Non-pigmented ciliary epithelial cell (primary cell): ENCODE data around the gene SGMS1.
"Not testable (repeated sequence)": the region's sequence is repeated elsewhere in the genome, so short reads cannot be mapped to it uniquely, and the experiment has no call there.

Source experiments
- DNase-seq: peaks from one replicate; pipeline ENCODE4 v3.0.0-alpha.2; 2010; ENCODE audit warnings: low read depth

Gene SGMS1

DNA sequence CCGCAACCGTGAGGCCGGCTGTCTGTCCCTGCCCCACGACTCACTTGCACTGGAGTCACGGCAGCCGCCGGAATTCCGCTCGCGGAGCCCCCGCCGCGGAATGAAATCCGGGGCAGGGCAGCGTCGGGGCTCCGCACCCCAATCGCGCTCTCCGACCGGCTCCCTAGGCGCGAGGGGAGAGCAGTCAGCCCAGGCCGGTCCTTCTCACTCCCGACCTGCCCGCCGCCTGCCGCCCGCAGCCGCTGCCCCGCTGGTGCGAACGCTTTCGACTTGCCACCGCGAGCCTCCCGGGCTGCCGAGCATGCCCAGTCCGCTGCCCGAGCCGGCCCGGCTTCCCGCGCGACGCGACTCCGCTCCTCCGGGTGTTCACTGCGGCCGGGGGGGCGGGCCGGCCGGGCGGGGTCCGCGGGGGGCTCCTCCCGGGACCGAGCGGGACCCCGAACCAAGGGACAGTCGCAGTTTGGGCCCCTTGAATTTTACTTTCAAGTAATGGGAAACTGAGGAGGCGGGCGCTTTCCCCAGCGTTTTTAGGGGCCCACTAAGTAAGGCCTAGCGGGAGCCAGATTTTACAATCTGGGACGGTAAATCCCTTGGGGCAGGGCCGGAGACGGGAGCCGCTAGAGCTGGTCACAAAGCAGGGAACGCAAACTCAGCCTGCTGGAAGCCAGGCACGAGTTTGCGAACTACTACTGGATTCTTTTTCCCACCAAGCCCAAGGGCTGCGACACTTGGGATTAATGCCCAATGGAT, at the start of gene SGMS1:
SGMS1 (minus strand) TSS at position 294 of the 750 bp plus-strand sequence. CDS start 279,842 bp downstream, outside the sequence.
- no peak for DNase-seq

DNA sequence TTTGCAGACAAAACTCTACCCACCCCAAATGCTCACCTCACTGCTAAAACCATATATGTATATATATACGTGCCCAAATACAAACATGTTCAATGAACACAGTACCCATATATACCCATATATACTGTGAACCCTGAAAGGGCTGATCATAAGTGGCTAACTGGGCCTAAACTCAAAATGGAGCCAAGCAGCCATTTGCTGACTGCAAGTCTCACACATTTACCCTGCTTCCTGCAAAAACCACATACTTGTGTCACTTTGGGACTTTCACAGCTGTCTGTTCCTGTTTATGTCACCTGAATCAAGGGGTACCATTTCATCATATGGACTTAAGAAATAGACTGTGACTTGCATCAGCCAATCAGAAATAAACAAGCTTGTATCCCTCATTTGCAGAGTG, 48.4 kb upstream of the SGMS1 start:
- not testable (repeated sequence) for DNase-seq

DNA sequence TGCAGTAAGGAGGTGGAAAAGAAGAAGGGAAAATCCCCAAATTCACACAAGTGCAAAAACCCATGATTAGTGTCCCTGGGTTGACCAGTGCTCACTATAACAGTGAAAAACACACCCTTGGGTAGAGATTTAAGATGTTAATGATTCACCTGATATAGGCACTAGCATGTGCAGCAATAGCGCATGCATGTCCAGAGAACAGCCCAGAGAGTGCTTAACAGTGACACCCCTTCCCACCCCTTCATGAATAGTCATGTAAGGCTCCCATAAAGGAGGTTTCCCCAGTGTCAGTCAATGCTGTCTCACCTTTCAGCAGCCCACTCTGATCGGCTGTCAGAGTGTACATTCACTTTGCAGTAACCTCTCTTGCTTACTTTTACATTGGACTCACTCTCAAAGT, 47.9 kb upstream of the SGMS1 start:
- not testable (repeated sequence) for DNase-seq

DNA sequence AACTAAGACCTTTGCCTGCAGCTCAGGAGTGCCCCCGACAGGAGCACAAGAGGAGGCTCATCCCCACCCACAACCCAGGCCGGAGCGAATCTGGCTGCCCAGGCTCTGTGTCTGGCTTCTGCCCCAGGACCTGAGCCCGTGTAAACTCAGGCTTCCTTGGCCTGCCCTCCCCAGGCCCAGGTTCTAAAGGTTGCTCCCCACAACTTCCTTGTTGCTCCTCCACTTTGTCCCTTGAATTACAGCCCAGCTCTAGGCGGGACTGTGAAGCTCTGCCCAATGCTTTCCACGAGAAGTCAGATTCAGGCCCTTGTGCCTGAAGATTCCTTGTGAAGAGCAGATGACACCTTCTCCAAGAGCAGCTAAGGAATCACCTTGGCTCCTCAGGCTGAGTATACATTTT, 46.2 kb upstream of the SGMS1 start:
- not testable (repeated sequence) for DNase-seq

DNA sequence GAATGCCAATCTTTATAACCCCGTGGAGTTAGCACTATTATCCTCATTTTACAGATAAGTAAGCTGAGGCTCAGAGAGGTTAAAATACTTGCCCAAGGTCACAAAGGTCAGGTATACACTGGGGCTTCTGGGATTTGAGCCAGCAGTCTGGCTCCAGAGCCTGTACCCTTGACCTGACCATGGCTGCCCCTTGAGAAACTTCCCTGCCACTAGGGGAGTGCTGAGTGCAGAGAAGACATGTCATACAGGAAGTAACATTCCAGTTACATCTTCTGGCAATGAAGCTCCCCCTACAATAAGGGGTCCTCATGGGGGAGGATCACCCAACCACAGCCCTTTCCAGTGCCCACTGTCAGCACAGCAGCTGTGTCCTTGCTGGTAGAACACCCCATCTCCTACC, 43.6 kb upstream of the SGMS1 start:
- not testable (repeated sequence) for DNase-seq

DNA sequence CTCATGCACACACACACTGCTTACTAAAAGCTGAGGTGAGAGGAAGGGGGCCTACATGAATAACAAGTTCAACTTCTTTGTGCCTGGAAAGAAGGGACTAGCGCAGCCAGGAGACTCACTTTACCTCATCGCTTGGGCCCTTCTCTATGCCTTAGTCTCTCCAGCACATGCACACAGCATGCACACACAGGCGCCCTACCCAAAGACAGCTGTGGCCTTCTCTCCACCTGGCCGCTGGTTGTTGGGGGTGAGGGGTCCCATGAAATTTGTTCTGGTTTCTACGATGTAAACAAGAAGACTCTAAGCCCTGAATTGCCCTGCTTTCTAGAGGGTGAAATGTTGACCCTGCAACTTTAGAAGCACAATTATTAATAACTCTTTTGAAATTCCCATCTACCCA, 38.7 kb upstream of the SGMS1 start:
- not testable (repeated sequence) for DNase-seq

DNA sequence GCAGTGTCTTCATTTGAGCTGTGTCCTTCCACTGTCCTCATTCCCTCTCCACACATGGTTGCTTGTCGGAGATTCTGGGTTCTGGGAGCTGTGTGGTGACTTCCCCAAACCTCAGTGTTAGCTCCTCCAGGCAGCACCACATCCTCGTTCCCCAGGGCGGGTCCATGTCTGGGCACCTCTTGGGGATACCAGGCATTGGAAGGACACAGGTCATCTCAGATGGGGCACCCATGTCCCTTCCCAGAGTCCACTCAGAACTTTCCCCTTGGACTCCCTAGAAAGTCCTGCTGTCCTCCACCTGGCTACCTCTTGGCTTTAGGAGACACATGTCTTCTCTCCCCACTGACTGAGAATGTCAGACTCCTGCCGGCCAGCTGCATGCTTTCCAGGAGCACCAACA, 37.8 kb upstream of the SGMS1 start:
- not testable (repeated sequence) for DNase-seq

DNA sequence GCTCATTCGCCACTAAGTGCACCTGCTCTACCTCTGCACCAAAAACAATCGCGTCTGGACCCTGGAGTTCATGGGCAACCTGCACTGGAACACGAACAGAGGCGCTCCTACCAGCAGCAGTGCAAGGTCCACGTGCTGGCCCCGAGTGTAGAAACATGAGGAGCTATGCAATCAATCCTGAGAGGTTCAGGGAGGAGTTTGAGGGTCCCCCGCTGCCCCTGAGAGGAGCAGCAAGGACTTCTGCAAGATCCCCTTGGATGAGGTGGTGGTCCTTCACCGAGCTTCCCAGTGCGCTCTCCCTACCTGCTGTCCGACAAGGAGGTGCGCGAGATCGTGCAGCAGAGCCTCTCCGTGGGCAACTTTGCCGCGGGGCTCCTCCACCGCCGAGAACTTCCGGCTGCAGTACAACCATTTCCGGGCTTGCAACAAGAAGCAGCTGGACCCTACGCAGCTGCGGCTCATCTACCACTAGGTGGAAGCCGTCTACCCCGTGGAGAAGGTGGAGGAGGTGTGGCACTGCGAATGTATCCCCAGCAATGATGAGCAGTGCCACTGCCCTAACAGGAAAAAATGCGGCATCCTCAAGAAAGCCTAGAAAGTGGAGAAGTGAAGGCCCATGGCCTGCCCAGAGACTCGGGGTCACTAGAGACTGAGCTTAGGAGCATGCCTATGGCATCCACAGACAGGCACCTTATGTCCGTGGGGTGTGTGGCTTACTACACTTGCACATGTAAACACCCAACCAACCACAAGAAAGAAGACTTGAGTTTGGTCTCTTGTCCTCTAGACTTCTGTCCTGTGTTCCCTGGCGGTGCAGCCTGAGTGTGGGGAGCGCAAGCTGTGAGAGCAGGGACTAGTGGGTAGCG, 36.3 kb upstream of the SGMS1 start:
- DNase-seq = not testable (repeated sequence)

DNA sequence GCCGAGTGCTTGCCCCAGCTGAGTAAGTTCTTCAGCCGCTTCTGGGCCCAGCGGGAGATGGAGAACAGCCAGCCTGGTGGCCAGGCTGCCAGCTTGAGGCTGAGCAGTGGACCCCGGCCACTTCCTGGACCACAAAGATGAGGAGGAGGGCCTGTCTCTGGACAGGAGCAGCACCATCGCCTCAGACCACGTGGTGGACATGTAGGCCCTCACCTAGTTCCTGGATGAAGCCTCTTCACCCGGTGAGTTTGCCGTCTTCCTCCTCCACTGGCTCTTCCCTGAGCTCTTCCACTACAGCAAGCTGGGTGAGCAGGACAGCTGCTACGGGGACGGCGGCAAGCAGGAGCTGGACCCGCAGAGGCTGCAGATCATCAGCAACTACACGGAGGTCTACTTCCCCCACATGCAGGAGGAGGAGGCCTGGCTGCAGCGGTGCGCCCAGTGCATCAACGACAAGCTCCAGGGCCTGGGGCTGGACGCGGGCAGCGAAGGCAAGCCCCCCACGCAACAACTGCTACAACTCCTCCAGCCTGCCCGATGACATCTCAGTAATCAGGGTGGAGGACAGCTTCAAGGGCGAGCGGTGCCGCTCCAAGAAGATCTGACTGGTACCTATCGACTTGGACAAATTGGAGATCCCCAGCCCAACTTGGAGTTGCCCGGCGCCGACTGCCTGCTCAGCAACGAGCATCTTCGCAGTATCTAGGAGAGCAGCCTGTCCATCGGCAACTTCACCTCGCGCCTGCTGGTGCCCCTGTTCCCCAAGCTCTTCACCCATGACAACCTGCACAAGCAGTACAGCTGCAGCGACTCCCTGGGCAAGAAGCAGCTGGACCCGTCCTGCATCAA, 35.5 kb upstream of the SGMS1 start:
- not testable (repeated sequence) for DNase-seq

DNA sequence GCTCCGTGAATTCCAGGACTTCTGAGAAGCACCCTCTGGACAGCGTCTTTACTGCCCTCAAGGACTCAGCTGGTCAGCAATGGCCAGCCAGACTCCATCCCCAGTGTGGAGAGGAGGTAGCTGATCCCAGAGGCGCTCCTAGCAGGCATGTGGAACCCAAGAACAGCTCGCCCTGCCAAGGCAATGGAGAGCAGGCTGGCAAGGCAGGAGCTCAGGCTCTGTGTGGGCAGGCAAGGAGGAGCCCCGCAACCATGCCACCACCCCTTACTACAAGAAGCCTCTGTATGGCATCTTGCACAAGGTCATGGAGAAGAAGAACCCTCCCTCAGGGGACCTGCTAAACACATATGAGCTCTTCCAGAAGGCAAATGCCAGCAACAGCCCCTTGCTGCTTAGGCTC, 34.4 kb upstream of the SGMS1 start:
- no peak for DNase-seq

DNA sequence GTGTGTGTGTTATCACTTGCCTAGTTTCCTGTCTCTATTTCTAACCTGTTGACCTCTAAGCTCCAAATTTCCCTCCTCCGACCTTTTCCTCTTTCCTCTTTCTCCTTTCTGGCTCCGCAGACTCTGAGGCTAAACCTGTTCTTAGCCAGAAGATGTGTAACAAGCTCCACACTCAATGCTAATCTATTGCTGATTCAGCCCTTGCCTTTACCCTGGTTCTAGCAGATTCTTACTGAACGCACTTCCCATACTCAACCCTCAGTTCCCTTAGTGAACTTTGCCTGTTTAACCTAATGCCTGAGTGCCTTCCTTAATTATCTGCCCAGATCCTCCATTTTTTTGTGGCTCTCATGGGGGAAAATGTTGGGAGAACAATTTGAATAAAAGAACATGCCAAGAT, 30.0 kb upstream of the SGMS1 start:
- no peak for DNase-seq

DNA sequence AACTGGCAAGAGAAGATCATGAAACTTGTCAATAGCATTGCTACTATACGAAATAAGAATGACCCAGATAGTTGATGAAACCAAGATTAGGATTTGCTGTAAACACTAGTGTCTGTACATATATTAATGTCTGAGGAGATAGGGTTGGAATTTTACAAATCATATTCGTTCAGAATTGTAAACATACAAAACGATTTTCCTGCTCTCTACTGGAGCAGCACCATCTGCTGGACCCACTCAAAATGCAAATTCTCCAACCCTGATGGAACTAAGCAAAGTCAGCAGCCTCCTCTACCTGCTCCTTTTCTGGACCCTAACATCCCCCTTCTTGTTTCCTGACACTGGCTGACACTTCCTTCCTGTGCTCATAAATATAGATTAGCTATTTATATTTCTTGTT, 29.4 kb upstream of the SGMS1 start:
- peak; percentile 3 for DNase-seq

DNA sequence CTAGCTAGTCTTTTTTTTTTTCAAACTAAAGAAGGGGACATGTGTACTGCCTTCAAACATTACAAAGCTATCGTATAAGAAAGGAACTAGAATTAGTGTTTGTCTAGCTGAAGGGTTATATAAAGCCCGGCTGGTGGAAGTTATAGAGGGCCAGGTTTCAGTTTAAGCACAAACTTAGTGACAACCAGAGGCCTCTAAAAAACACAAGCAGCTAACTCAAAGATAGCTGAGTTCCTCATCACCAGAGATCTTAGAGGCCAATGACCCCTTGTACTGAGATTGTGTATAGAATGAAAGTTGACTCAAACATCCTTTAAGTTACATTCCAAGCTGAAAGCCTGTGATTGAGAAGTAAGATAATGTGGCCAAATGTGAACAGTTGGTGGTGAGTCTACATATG, 28.1 kb upstream of the SGMS1 start:
- no peak for DNase-seq

DNA sequence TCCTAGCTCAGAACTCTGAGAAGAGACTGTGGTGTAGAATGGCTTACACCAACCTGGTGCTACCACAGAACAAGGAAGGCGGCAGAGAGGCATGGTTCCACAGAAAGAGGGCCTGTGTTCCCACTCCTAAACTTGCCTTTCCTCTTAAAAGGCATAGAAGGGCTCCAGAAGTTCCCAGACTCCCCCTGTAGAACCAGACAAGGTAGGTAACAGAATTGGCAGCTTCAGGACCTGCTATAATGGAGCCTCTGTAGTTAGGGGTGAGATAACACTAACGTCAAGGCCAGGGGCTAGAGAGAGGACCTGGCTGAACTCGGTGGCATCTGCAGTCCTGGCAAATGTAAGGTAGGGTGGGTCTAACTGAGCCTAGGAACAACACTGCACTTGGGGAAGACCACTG, 26.7 kb upstream of the SGMS1 start:
- no peak for DNase-seq

DNA sequence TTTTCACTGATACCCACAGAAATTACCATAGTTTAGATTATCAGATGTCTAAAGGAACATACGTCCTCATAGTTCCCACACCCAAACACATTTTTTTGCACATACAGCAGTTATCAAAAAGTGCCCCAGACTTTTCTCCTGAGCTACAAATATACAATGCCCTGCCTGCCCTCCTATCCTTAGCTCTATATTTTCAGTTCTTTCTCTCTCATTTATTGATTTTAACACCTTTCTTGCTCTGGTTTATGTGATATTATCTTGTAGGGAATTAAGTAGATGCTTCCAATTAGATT, 25.1 kb upstream of the SGMS1 start:
- DNase-seq = no peak

DNA sequence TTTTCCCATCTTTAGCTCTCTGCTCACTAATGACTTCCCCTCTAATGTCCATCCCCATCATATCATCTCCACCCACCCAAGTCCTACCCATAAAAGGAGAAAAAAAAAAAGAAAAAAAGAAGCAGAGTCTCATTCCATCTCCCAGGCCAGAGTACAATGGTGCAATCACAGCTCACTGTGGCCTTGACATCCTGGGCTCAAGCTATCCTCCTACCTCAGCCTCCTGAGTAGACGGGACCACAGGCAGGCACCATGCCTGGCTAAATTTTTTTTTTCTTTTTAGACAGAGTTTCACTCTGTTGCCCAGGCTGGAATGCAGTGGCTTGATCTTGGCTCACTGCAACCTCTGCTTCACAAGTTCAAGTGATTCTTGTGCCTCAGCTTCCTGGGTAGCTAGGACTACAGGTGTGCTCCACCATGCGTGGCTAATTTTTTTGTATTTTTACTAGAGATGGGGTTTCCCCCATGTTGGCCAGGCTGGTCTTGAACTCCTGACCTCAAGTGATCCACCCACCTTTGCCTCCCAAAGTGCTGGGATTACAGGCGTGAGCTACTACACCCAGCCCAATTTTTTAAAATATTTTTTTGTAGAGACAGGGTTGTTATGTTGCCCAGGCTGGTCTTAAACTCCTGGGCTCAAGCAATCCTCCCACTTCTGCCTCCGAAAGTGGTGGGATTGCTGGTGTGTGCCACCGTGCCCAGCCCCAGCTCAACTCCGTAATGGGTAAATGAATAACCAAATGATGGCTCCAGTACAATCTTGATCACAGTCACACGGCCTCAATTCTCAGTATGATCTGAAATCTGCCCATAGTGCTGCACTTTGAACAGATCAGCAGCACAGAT, 24.6 kb upstream of the SGMS1 start:
- no peak for DNase-seq

DNA sequence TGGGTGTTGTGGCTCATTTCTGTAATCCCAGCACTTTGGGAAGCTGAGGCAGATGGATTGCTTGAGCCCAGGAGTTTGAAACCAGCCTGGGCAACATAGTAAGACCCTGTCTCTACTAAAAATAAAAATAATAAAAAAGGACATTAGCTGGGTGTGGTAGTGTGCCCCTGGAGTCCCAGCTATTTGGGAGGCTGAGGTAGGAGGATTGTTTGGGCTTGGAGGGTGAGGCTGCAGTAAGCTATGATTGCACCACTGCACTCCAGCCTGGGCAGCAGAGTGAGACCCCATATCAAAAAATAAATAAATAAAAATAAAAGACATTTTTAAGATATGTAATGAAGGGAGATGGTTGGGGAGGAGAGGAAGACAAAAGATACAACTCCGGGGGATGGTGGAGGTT, 23.6 kb upstream of the SGMS1 start:
- not testable (repeated sequence) for DNase-seq

DNA sequence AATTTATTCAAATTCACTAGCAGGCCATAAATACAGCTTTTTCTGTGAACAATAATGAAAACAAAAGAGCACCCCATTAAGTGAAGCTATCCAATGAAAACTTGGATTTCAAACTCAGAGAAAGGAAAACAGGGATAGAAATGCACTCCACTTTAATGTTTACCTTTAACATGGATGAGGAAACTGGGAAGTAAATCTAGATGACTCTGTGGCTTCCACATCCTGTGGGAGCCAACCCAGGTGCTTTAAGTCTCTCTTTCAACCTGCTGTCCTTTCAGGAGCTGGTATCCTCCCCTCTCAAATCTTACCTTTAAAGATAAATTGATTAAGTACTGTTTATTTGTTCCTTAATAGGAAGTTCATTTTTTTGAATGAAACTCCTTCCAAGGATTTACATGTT, 21.5 kb upstream of the SGMS1 start:
- no peak for DNase-seq

DNA sequence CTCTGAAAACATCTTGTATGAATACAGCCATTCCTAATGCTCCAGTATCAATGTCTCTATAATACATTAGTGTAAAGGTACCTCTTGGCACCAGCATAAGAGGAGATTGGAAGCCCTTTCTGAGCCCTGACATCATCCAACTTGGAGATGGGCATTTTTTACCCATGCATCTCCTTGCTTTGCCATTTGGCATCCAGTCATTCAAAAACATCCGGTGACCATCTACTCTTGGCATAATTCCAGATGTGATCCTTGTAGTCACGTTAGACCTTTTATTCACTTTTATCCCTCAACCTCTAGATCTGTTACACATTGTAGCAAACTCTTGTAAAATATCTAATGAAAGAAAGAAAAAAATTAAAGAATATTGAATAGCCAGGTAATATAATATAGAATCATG, 17.9 kb upstream of the SGMS1 start:
- no peak for DNase-seq

DNA sequence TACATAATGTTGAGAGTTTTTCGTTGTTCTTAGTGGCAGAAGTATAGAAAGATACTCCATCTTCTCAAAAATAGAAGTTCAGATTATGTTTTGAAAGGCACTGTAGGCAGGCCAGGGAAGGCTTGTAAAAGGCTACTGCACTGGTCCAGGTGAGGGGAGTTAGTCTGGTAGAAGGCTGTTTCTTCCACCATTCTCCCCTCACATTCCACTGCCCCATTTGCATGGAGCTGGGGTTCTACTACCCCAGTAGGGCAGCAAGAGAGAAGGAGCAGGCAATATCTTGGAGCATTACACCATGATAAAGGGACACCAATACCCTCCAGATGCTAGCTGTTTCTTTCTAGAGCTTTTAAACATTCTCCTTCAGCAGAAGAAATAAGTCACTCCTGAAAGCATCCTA, 16.5 kb upstream of the SGMS1 start:
- DNase-seq = no peak
